Naive thymus-derived CD4-positive, alpha-beta T cell (primary cell): Measurements from ENCODE around the gene CENPH. TPM values are rescaled to one million over a fixed set of nuclear protein-coding genes. Genes with fewer than 3 reads are reported as not detected.

Experiments
- ATAC-seq: fragments of 150-1000 bp; cut with Tn5 transposase; 2 replicates; pipeline ENCODE4 v1.10.0; 2021; ENCODE audit warnings: mild to moderate bottlenecking, moderate library complexity
- CTCF ChIA-PET: fragments of 350-600 bp; sonication (Branson Sonifier 250); formaldehyde crosslinking; loops from one replicate; lab custom pipeline; 2021; ENCODE audit warnings: antibody characterized with exemption; lab: Charles Lee
- POLR2A ChIA-PET: fragments of 350-600 bp; sonication (Branson Sonifier 250); formaldehyde crosslinking; loops from one replicate; lab custom pipeline; 2021; ENCODE audit warnings: antibody characterized with exemption, inconsistent platforms; lab: Charles Lee
- DNase-seq, 9 donors: peaks; one replicate each; pipeline versions ENCODE4 v3.0.0 to v3.0.0-alpha.2; 2020 to 2022; ENCODE audit warnings: mixed read lengths in 1 of 9
- H3K27ac ChIP-seq: one replicate; pipeline ENCODE4 v1.7.0; 2013; ENCODE audit warnings: mild to moderate bottlenecking, low read depth, low read length, moderate library complexity
- H3K27me3 ChIP-seq, 2 donors: one replicate each; pipeline ENCODE4 v1.7.0; 2013; ENCODE audit warnings: low read length in 2 of 2, mild to moderate bottlenecking in 2 of 2, moderate library complexity in 2 of 2; ENCODE audit not compliant: control insufficient read depth in 2 of 2, insufficient read depth in 2 of 2
- H3K36me3 ChIP-seq, 3 experiments: 1 replicate in 2 of 3; 2 replicates in 1 of 3; pipeline ENCODE4 v1.7.0; 2013; ENCODE audit warnings: low read length in 3 of 3, mild to moderate bottlenecking in 3 of 3, moderate library complexity in 1 of 3; ENCODE audit not compliant: insufficient read depth in 3 of 3, control insufficient read depth in 2 of 3
- H3K4me1 ChIP-seq, 2 donors: one replicate each; pipeline ENCODE4 v1.7.0; 2013; ENCODE audit warnings: low read length in 2 of 2, mild to moderate bottlenecking in 2 of 2, moderate library complexity in 1 of 2; ENCODE audit not compliant: control insufficient read depth in 2 of 2, insufficient read depth in 2 of 2
- H3K4me3 ChIP-seq: 2 replicates; pipeline ENCODE4 v1.7.0; 2013; ENCODE audit warnings: mild to moderate bottlenecking, low read length
- H3K9me3 ChIP-seq, 3 experiments: 1 replicate in 2 of 3; 2 replicates in 1 of 3; pipeline ENCODE4 v1.7.0; 2013; ENCODE audit warnings: low read length in 3 of 3; ENCODE audit not compliant: control insufficient read depth in 2 of 3
- H3K27ac Mint-ChIP-seq, 9 donors: one replicate each; pipeline ENCODE4 v1.8.0; 2020 to 2022; ENCODE audit warnings: mixed read lengths in 9 of 9, mild to moderate bottlenecking in 8 of 9, moderate library complexity in 5 of 9, inconsistent platforms in 2 of 9
- H3K27me3 Mint-ChIP-seq, 5 donors: one replicate each; pipeline ENCODE4 v1.8.0; 2021 to 2022; ENCODE audit warnings: mixed read lengths in 5 of 5, mild to moderate bottlenecking in 1 of 5
- H3K36me3 Mint-ChIP-seq, 5 donors: one replicate each; pipeline ENCODE4 v1.8.0; 2020 to 2022; ENCODE audit warnings: mixed read lengths in 5 of 5, mild to moderate bottlenecking in 3 of 5, inconsistent platforms in 1 of 5
- H3K4me1 Mint-ChIP-seq, 7 donors: one replicate each; pipeline ENCODE4 v1.8.0; 2020 to 2022; ENCODE audit warnings: mixed read lengths in 7 of 7, mild to moderate bottlenecking in 3 of 7, inconsistent platforms in 1 of 7
- H3K4me3 Mint-ChIP-seq, 10 donors: one replicate each; pipeline ENCODE4 v1.8.0; 2020 to 2022; ENCODE audit warnings: mild to moderate bottlenecking in 10 of 10, mixed read lengths in 10 of 10, moderate library complexity in 6 of 10, inconsistent platforms in 2 of 10
- H3K9me3 Mint-ChIP-seq, 11 donors: one replicate each; pipeline ENCODE4 v1.8.0; 2020 to 2022; ENCODE audit warnings: mixed read lengths in 11 of 11, mild to moderate bottlenecking in 4 of 11, inconsistent platforms in 1 of 11, moderate library complexity in 1 of 11
- intact Hi-C, 2 donors: fragments of 100-400 bp; cut with micrococcal nuclease; formaldehyde crosslinking; loops; one replicate each; pipeline ENCODE4 v1.15.1; 2023
- polyA plus RNA-seq, 2 donors: library from polyadenylated mRNA; unstranded; fragments of 300-500 nt; fragmentation: Illumina TruSeq; gene quantifications; one replicate each; pipeline ENCODE4 v1.2.3, GENCODE V29; 2021
- total RNA-seq, 6 experiments: library from RNA in 5 of 6; stranded (reverse) in 5 of 6; gene quantifications; 1 replicate in 5 of 6; 2 replicates in 1 of 6; pipeline ENCODE4 v1.2.3 and lab custom pipeline; 2021 to 2026

Gene CENPH
- total and polyA plus RNA-seq, 7 experiments from 2014 or later = 3.4 to 25.3 (median 8.2) TPM

DNA sequence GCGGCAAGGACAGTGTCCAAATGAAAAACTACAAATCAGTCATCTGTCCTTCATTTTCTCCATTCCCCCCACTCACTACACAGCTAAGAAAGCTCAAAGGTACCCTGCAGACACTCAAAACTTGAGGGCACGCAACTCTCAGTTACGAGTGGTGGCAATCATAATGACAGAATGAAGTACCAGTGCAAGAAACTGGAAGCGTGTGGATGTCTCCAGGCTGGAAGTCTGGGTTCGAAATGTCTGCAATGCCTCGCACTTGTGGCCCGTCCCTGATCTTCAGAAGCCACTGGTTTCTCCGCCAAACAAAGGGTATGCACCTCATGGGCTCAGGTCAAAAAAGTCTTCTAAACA lies 597 bp upstream of the CENPH start:
- no peaks in the 10 kb centered on the region for H3K27me3 ChIP-seq
- H3K4me1 ChIP-seq = peaks cover 9 to 11% of the 10 kb centered on the region in 2 donors
- POLR2A ChIA-PET = interaction anchor here (2.4 kb wide), 1 partner anchor 22 kb away, joined by 11 read pairs; the partner anchor contains the start of gene CCNB1
- Mint-ChIP-seq H3K27me3 (no peaks in the 10 kb centered on the region), H3K9me3 (no peaks in the 10 kb centered on the region), H3K4me3 (peak overlapping the region; percentile 86 to 96 (median 92)), H3K27ac (peak overlapping the region; percentile 85 to 96 (median 92)), H3K4me1 (peaks cover 0 to 19% (median 16%) of the 10 kb centered on the region in 7 donors), H3K36me3 (peaks cover 0 to 4% (median 2%) of the 10 kb centered on the region in 5 donors)
- H3K9me3 ChIP-seq = no peaks in the 10 kb centered on the region
- CTCF ChIA-PET = interaction anchor here (0.5 kb wide), 1 partner anchor 15 kb away, joined by 5 read pairs; no protein-coding TSS in a partner anchor
- DNase-seq = peak in 1 of 9 donors; percentile 10
- H3K4me3 ChIP-seq = peak overlapping the region; percentile 99
- peaks cover 0 to 4% (median 0%) of the 10 kb centered on the region in 3 experiments for H3K36me3 ChIP-seq
- intact Hi-C loops = loop anchor here (1.0 to 2.0 kb wide), 7 partner anchors 21 to 181 kb away; partner anchors contain the start of genes AK6 (in 2 of the 2), CCDC125 (in 2 of the 2), CCNB1 (in 2 of the 2) and CDK7 (in 2 of the 2)
- H3K27ac ChIP-seq = peak overlapping the region; percentile 75
- ATAC-seq = no peak

- ATAC-seq (no peak), DNase-seq (no peak)
- Mint-ChIP-seq H3K4me3 (no peak overlapping the region), H3K4me1 (peaks cover 0 to 4% (median 0%) of the 10 kb centered on the region in 7 donors), H3K9me3 (no peaks in the 10 kb centered on the region), H3K27ac (no peak overlapping the region), H3K36me3 (peaks cover 0 to 11% (median 3%) of the 10 kb centered on the region in 5 donors), H3K27me3 (no peaks in the 10 kb centered on the region)
- POLR2A ChIA-PET = no interaction called here
- CTCF ChIA-PET = no interaction called here
- no peaks in the 10 kb centered on the region for H3K9me3 ChIP-seq
- H3K4me1 ChIP-seq = no peaks in the 10 kb centered on the region
- H3K36me3 ChIP-seq = no peaks in the 10 kb centered on the region
- intact Hi-C loops = no loop called here
- H3K27ac ChIP-seq = no peak overlapping the region
- no peak overlapping the region for H3K4me3 ChIP-seq
- H3K27me3 ChIP-seq = no peaks in the 10 kb centered on the region
Measured at GRCh38 chr5:69202497-69202896, 13.1 kb downstream of the CENPH start.

GRCh38 chr5:69206528-69207190 lies 17.3 kb downstream of the CENPH start:
- ChIA-PET POLR2A (no interaction called here), CTCF (interaction anchor here (0.6 kb wide), 1 partner anchor 71 kb away, joined by 3 read pairs; no protein-coding TSS in a partner anchor)
- intact Hi-C loops = no loop called here
- H3K9me3 ChIP-seq = no peaks in the 10 kb centered on the region
- Mint-ChIP-seq H3K4me3 (no peak overlapping the region), H3K27me3 (no peaks in the 10 kb centered on the region), H3K4me1 (peaks cover 0 to 2% (median 0%) of the 10 kb centered on the region in 7 donors), H3K36me3 (peaks cover 0 to 2% (median 0%) of the 10 kb centered on the region in 5 donors), H3K9me3 (no peaks in the 10 kb centered on the region), H3K27ac (no peak overlapping the region)
- no peak for DNase-seq
- no peak overlapping the region for H3K27ac ChIP-seq
- H3K4me1 ChIP-seq = no peaks in the 10 kb centered on the region
- H3K4me3 ChIP-seq = no peak overlapping the region
- H3K36me3 ChIP-seq = no peaks in the 10 kb centered on the region
- H3K27me3 ChIP-seq = no peaks in the 10 kb centered on the region
- ATAC-seq = no peak

DNA sequence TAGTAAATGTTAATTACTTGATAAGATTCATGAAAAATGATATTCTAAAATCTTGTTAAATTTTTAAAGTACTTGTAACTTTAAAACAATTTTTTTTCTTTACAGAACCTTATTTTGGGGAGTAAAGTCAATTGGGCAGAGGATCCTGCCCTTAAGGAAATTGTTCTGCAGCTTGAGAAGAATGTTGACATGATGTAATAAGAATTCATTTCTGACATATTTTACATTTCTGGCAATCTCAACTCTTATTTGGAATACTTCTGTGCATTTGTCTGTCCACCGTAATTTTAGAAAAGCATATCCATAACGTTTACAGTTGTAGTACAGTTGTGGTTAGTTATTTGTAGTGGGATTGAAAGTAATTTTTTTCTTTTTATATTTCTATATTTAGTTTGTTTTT lies 20.2 kb downstream of the CENPH start:
- intact Hi-C loops = no loop called here

DNA sequence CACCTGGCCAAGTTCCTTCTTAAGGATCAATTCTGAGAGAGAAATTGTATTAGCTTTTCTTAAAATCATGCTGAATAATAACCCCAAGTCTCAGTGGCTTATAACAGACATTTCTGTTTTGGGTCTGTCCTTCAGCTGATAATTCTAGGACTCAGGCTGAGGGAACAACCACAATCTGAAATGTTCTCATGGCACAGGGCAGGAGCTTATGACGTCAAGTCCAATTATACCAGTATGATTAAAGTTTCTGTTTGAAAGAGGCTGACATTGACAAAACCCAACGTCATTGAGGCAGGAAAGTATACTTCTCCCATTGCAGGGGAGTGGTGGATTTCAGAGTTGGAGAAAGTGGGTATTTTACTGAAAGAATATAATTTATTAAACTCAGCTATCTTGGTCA lies 21.8 kb downstream of the CENPH start:
- Mint-ChIP-seq H3K36me3 (peaks cover 0 to 3% (median 0%) of the 10 kb centered on the region in 5 donors), H3K27ac (no peak overlapping the region), H3K27me3 (no peaks in the 10 kb centered on the region), H3K4me1 (peaks cover 0 to 9% (median 4%) of the 10 kb centered on the region in 7 donors), H3K4me3 (no peak overlapping the region), H3K9me3 (no peaks in the 10 kb centered on the region)
- ATAC-seq (no peak), DNase-seq (no peak)
- Histone ChIP-seq H3K4me3 (no peak overlapping the region), H3K36me3 (no peaks in the 10 kb centered on the region), H3K27ac (no peak overlapping the region), H3K4me1 (no peaks in the 10 kb centered on the region), H3K9me3 (no peaks in the 10 kb centered on the region), H3K27me3 (no peaks in the 10 kb centered on the region)
- CTCF ChIA-PET = interaction anchor here (0.8 kb wide), 1 partner anchor 23 kb away, joined by 4 read pairs; the partner anchor contains the start of gene CDK7
- intact Hi-C loops = no loop called here
- POLR2A ChIA-PET = interaction anchor here (0.8 kb wide), 1 partner anchor 121 kb away, joined by 3 read pairs; the partner anchor contains the start of gene CCDC125

More for the DNA sequence above, 20.2 kb downstream of the CENPH start:
- H3K4me3 Mint-ChIP-seq = no peak overlapping the region
- H3K27me3 Mint-ChIP-seq = no peaks in the 10 kb centered on the region
- no peaks in the 10 kb centered on the region for H3K9me3 Mint-ChIP-seq
- H3K4me1 ChIP-seq = no peaks in the 10 kb centered on the region
- H3K9me3 ChIP-seq = no peaks in the 10 kb centered on the region
- ChIA-PET POLR2A (interaction anchor here (0.6 kb wide), 1 partner anchor 25 kb away, joined by 3 read pairs; no protein-coding TSS in a partner anchor), CTCF (no interaction called here)
- H3K27ac Mint-ChIP-seq = no peak overlapping the region
- H3K4me3 ChIP-seq = no peak overlapping the region
- ATAC-seq (no peak), DNase-seq (no peak)
- H3K36me3 ChIP-seq = no peaks in the 10 kb centered on the region
- H3K36me3 Mint-ChIP-seq = no peaks in the 10 kb centered on the region
- no peak overlapping the region for H3K27ac ChIP-seq
- H3K4me1 Mint-ChIP-seq = peaks cover 0 to 2% (median 0%) of the 10 kb centered on the region in 7 donors
- no peaks in the 10 kb centered on the region for H3K27me3 ChIP-seq

GRCh38 chr5:69212022-69212421 lies 22.6 kb downstream of the CENPH start:
- peaks cover 0 to 11% (median 7%) of the 10 kb centered on the region in 7 donors for H3K4me1 Mint-ChIP-seq
- no peaks in the 10 kb centered on the region for H3K4me1 ChIP-seq
- DNase-seq (no peak), ATAC-seq (no peak)
- H3K4me3 ChIP-seq = no peak overlapping the region
- ChIA-PET POLR2A (no interaction called here), CTCF (no interaction called here)
- intact Hi-C loops = no loop called here
- no peaks in the 10 kb centered on the region for H3K36me3 ChIP-seq
- H3K27me3 Mint-ChIP-seq = no peaks in the 10 kb centered on the region
- no peak overlapping the region for H3K27ac ChIP-seq
- no peak overlapping the region for H3K4me3 Mint-ChIP-seq
- peaks cover 0 to 3% (median 0%) of the 10 kb centered on the region in 5 donors for H3K36me3 Mint-ChIP-seq
- no peaks in the 10 kb centered on the region for H3K9me3 ChIP-seq
- no peaks in the 10 kb centered on the region for H3K27me3 ChIP-seq
- no peaks in the 10 kb centered on the region for H3K9me3 Mint-ChIP-seq
- peak overlapping the region in 1 of 9 donors; percentile 32 for H3K27ac Mint-ChIP-seq
